Neuronal stem cell (in vitro differentiated cells): ENCODE data around the gene RIT1.

Experiments used
- DNase-seq: peaks from one replicate; pipeline ENCODE4 v3.0.0-alpha.2; 2013; ENCODE audit warnings: low spot score
- H2AFZ ChIP-seq: one replicate; pipeline ENCODE4 v1.6.1; 2013; ENCODE audit warnings: mild to moderate bottlenecking, low read length, inconsistent platforms
- H2AK5ac ChIP-seq: 2 replicates; pipeline ENCODE4 v1.6.1; 2013; ENCODE audit warnings: low read depth, mild to moderate bottlenecking, inconsistent platforms, low read length, moderate library complexity, mixed read lengths
- H2BK120ac ChIP-seq: 2 replicates; pipeline ENCODE4 v1.6.1; 2013; ENCODE audit warnings: low read depth, mild to moderate bottlenecking, inconsistent platforms, low read length, moderate library complexity, mixed read lengths
- H2BK12ac ChIP-seq: one replicate; pipeline ENCODE4 v1.6.1; 2013; ENCODE audit warnings: low read length, inconsistent platforms
- H2BK15ac ChIP-seq: 2 replicates; pipeline ENCODE4 v1.6.1; 2013; ENCODE audit warnings: mild to moderate bottlenecking, low read length, inconsistent platforms, mixed read lengths
- H2BK5ac ChIP-seq: one replicate; pipeline ENCODE4 v1.6.1; 2013; ENCODE audit warnings: inconsistent platforms, mild to moderate bottlenecking, low read length, moderate library complexity
- H3K14ac ChIP-seq: one replicate; pipeline ENCODE4 v1.6.1; 2013; ENCODE audit warnings: low read length, inconsistent platforms
- H3K18ac ChIP-seq: 2 replicates; pipeline ENCODE4 v1.6.1; 2013; ENCODE audit warnings: low read length, inconsistent platforms
- H3K23ac ChIP-seq: 2 replicates; pipeline ENCODE4 v1.6.1; 2013; ENCODE audit warnings: low read depth, mild to moderate bottlenecking, mixed read lengths, low read length, inconsistent platforms; ENCODE audit not compliant: poor library complexity
- H3K27ac ChIP-seq: replicated peaks from 3 replicates; pipeline ENCODE4 v1.5.1; 2013; ENCODE audit warnings: low read length, inconsistent platforms
- H3K27me3 ChIP-seq, 3 experiments: 2 replicates each; pipeline ENCODE4 v1.6.1; 2013; ENCODE audit warnings: low read length in 3 of 3, mild to moderate bottlenecking in 2 of 3, inconsistent platforms in 1 of 3, low read depth in 1 of 3, mixed read lengths in 1 of 3, moderate library complexity in 1 of 3; ENCODE audit not compliant: control insufficient read depth in 3 of 3, insufficient read depth in 3 of 3
- H3K36me3 ChIP-seq, 2 donors: replicated peaks in 1 of 2; 2 replicates each; pipeline ENCODE4 v1.6.1; 2013; ENCODE audit warnings: low read length in 2 of 2; ENCODE audit not compliant: control insufficient read depth in 2 of 2, insufficient read depth in 2 of 2
- H3K4ac ChIP-seq: 2 replicates; pipeline ENCODE4 v1.6.1; 2013; ENCODE audit warnings: inconsistent platforms, mild to moderate bottlenecking, low read length, moderate library complexity
- H3K4me1 ChIP-seq, 2 donors: 1 replicate in 1 of 2; 2 replicates in 1 of 2; pipeline ENCODE4 v1.6.1; 2013; ENCODE audit warnings: low read length in 2 of 2, low read depth in 1 of 2; ENCODE audit not compliant: control insufficient read depth in 2 of 2, insufficient read depth in 1 of 2
- H3K4me2 ChIP-seq: one replicate; pipeline ENCODE4 v1.6.1; 2013; ENCODE audit warnings: mild to moderate bottlenecking, low read length, inconsistent platforms; ENCODE audit not compliant: insufficient read depth, poor library complexity, severe bottlenecking
- H3K4me3 ChIP-seq, 2 donors: 2 replicates each; pipeline ENCODE4 v1.5.1; 2013; ENCODE audit warnings: low read length in 2 of 2, mild to moderate bottlenecking in 2 of 2, inconsistent platforms in 1 of 2, moderate library complexity in 1 of 2
- H3K79me1 ChIP-seq: one replicate; pipeline ENCODE4 v1.6.1; 2013; ENCODE audit warnings: low read depth, mild to moderate bottlenecking, inconsistent platforms, low read length, moderate library complexity
- H3K9ac ChIP-seq: one replicate; pipeline ENCODE4 v1.6.1; 2013; ENCODE audit warnings: mild to moderate bottlenecking, low read depth, low read length, inconsistent platforms; ENCODE audit not compliant: poor library complexity
- H3K9me3 ChIP-seq, 2 donors: replicated peaks in 1 of 2; 2 replicates each; pipeline versions ENCODE3 to v1.6.1; 2013; ENCODE audit warnings: low read length in 2 of 2, mild to moderate bottlenecking in 2 of 2, inconsistent platforms in 1 of 2, low read depth in 1 of 2, mixed read lengths in 1 of 2, moderate library complexity in 1 of 2; ENCODE audit not compliant: control insufficient read depth in 2 of 2, insufficient read depth in 1 of 2
- H4K8ac ChIP-seq: one replicate; pipeline ENCODE4 v1.6.1; 2013; ENCODE audit warnings: low read depth, mild to moderate bottlenecking, inconsistent platforms, low read length, moderate library complexity
- H4K91ac ChIP-seq: one replicate; pipeline ENCODE4 v1.6.1; 2013; ENCODE audit warnings: low read length, low read depth, mild to moderate bottlenecking, inconsistent platforms; ENCODE audit not compliant: poor library complexity
- WGBS, 2 donors: extraction: QIAGEN DNeasy Blood & Tissue Kit; methylation state at CpG; one replicate each; pipeline ENCODE4 v1.1.7; 2013; ENCODE audit warnings: missing lambda C conversion rate in 2 of 2, mixed read lengths in 1 of 2; ENCODE audit not compliant: insufficient read length in 2 of 2, insufficient replicate concordance in 1 of 2; ENCODE audit errors: extremely low coverage in 2 of 2; 5-methylcytosine and 5-hydroxymethylcytosine counted together

RIT1 gene

DNA sequence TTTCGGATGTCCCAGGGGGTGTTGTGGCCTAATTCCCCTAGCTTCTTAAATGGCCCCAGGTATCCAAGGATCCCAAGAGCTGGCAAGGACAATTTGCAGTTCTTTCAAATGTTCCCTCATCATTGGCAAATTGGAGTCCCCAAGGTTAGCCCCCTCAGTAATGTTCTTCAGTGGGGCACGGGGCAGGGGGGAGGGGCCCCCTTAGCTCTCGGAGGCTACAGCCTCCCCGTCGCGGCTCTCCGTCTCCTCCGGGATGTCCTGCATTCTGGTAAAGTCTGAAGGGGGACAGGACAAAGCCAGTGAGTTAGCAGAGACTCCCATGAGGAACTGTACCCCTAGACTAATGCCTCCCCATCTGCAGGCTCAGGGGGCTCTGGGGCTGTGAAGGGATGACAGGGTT is 36.6 kb upstream of the RIT1 start:
- no peak overlapping the region for H2AFZ ChIP-seq
- no peaks in the 10 kb centered on the region for H3K27me3 ChIP-seq
- peaks cover 0 to 14% of the 10 kb centered on the region in 2 donors for H3K4me1 ChIP-seq
- H4K8ac ChIP-seq, result no peak overlapping the region
- WGBS, 2 donors, result no CpG with 5 or more reads among the region's 8 CpGs
- H4K91ac ChIP-seq, result no peak overlapping the region
- H3K4me3 ChIP-seq, result no peak overlapping the region
- H3K23ac ChIP-seq, result no peak overlapping the region
- no peak overlapping the region for H3K18ac ChIP-seq
- H2BK12ac ChIP-seq, result no peak overlapping the region
- H3K9me3 ChIP-seq, result no peaks in the 10 kb centered on the region
- H2AK5ac ChIP-seq, result no peak overlapping the region
- peaks cover 6% of the 10 kb centered on the region for H3K79me1 ChIP-seq
- H2BK5ac ChIP-seq, result no peak overlapping the region
- no peak overlapping the region for H3K27ac ChIP-seq
- no peak overlapping the region for H3K9ac ChIP-seq
- H2BK15ac ChIP-seq, result no peak overlapping the region
- H3K36me3 ChIP-seq, result peaks cover 42 to 67% of the 10 kb centered on the region in 2 donors
- no peak overlapping the region for H2BK120ac ChIP-seq
- H3K4me2 ChIP-seq, result no peak overlapping the region
- no peak for DNase-seq
- no peak overlapping the region for H3K4ac ChIP-seq
- H3K14ac ChIP-seq, result no peak overlapping the region

DNA sequence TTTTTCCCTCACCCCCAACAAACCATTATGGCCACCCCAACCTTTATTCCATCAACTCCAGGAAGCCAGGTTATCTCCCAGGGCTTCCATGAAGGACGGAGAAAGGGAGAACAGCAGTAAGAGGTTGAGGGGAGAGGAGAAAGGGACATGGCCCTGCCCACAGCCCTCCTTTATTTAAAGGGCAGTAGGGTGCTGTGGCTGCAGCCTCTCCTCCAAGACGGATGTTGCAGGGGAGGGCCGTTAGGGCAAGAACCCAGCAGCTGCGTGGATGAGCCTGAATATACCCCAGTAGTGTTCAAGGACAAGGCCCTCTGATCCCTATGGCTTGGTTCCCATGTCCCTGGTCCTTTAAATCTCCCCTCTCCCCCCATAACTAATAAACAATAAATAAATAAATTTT is 36.1 kb upstream of the RIT1 start:
- H3K4me3 ChIP-seq, result no peak overlapping the region
- H3K9ac ChIP-seq, result no peak overlapping the region
- H4K8ac ChIP-seq, result no peak overlapping the region
- H2BK5ac ChIP-seq, result no peak overlapping the region
- H2AFZ ChIP-seq, result no peak overlapping the region
- no peak overlapping the region for H2AK5ac ChIP-seq
- H3K27ac ChIP-seq, result no peak overlapping the region
- H3K4me1 ChIP-seq, result peaks cover 0 to 14% of the 10 kb centered on the region in 2 donors
- H3K14ac ChIP-seq, result no peak overlapping the region
- no peak overlapping the region for H2BK12ac ChIP-seq
- H2BK15ac ChIP-seq, result no peak overlapping the region
- no peaks in the 10 kb centered on the region for H3K27me3 ChIP-seq
- no peak overlapping the region for H2BK120ac ChIP-seq
- no CpG with 5 or more reads among the region's 4 CpGs for WGBS, 2 donors
- H3K79me1 ChIP-seq, result peaks cover 5% of the 10 kb centered on the region
- peaks cover 38 to 62% of the 10 kb centered on the region in 2 donors for H3K36me3 ChIP-seq
- no peak overlapping the region for H3K4ac ChIP-seq
- no peak for DNase-seq
- no peak overlapping the region for H4K91ac ChIP-seq
- H3K18ac ChIP-seq, result no peak overlapping the region
- no peaks in the 10 kb centered on the region for H3K9me3 ChIP-seq
- no peak overlapping the region for H3K23ac ChIP-seq
- no peak overlapping the region for H3K4me2 ChIP-seq

DNA sequence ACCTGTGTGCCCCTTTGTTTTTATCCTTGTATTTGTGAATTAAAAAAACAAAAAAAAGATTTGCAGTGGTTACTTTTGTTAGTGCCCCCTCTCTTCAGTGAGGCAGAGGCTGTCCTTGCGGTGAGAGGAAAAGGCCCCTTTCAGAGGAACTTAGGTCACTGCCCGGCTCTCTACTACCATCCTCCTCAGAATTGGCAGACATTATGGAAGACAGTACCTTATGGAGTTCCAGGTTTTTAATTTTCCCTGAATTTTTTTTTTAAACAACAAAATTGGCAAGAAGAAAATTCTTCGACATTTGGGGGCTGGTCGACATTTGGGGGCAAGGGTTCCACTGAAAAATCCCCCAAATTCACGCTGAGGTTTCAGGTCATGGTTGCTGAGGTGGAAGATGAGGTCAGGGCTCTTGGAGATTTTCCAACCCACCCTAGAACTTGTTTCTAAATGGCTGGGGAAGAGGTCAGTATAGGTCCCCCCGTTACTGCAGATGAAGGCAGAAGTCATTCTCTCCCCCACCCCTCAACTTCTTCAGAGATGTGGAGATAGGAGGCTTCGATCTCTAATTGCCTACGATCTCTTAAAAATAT is 35.6 kb upstream of the RIT1 start:
- peaks cover 32 to 57% of the 10 kb centered on the region in 2 donors for H3K36me3 ChIP-seq
- H3K14ac ChIP-seq, result no peak overlapping the region
- no peak overlapping the region for H2AFZ ChIP-seq
- H3K9me3 ChIP-seq, result no peaks in the 10 kb centered on the region
- H3K23ac ChIP-seq, result no peak overlapping the region
- H3K9ac ChIP-seq, result no peak overlapping the region
- no peak overlapping the region for H2BK15ac ChIP-seq
- no peak for DNase-seq
- H3K27ac ChIP-seq, result no peak overlapping the region
- WGBS, 2 donors, result no CpG with 5 or more reads among the region's 8 CpGs
- H3K27me3 ChIP-seq, result no peaks in the 10 kb centered on the region
- no peak overlapping the region for H2AK5ac ChIP-seq
- H2BK12ac ChIP-seq, result no peak overlapping the region
- H3K79me1 ChIP-seq, result peaks cover 4% of the 10 kb centered on the region
- H3K4me3 ChIP-seq, result no peak overlapping the region
- H3K4ac ChIP-seq, result no peak overlapping the region
- no peak overlapping the region for H3K4me2 ChIP-seq
- H2BK5ac ChIP-seq, result no peak overlapping the region
- H2BK120ac ChIP-seq, result no peak overlapping the region
- no peak overlapping the region for H3K18ac ChIP-seq
- H4K8ac ChIP-seq, result no peak overlapping the region
- no peak overlapping the region for H4K91ac ChIP-seq
- peaks cover 0 to 14% of the 10 kb centered on the region in 2 donors for H3K4me1 ChIP-seq

DNA sequence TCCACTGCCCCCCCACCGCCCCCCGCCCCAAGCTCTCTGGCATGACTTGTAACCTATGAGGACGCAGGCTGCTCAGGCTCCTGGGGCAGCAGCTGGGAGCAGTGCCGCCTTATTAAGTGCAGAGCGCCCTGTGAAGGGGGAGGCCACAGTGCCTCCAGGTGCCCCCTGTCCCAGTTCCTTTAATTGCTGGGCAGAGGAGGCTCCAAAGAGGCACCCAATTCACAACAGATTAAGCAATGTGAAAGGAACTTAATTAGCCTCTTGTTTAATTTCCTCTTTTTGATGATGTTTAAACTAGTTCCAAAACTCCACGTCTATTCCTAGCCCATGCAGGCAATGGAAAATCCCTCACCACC is 33.3 kb upstream of the RIT1 start:
- Histone ChIP-seq H3K9ac (no peak overlapping the region), H3K27ac (no peak overlapping the region), H2AFZ (no peak overlapping the region)

More for the DNA sequence above, 33.3 kb upstream of the RIT1 start:
- no peak overlapping the region for H4K8ac ChIP-seq
- H3K14ac ChIP-seq, result no peak overlapping the region
- no peak overlapping the region for H3K23ac ChIP-seq
- no peak overlapping the region for H3K4ac ChIP-seq
- H4K91ac ChIP-seq, result no peak overlapping the region
- H3K27me3 ChIP-seq, result no peaks in the 10 kb centered on the region
- H2BK5ac ChIP-seq, result no peak overlapping the region
- DNase-seq, result no peak
- no peak overlapping the region for H2AK5ac ChIP-seq
- no peak overlapping the region for H3K4me3 ChIP-seq
- no peak overlapping the region for H3K18ac ChIP-seq
- no peak overlapping the region for H2BK12ac ChIP-seq
- WGBS, 2 donors, result no CpG with 5 or more reads among the region's 6 CpGs
- H3K79me1 ChIP-seq, result no peaks in the 10 kb centered on the region
- H2BK15ac ChIP-seq, result no peak overlapping the region
- H3K4me1 ChIP-seq, result peaks cover 5 to 14% of the 10 kb centered on the region in 2 donors
- H3K9me3 ChIP-seq, result no peaks in the 10 kb centered on the region
- H2BK120ac ChIP-seq, result no peak overlapping the region
- peaks cover 13 to 34% of the 10 kb centered on the region in 2 donors for H3K36me3 ChIP-seq
- no peak overlapping the region for H3K4me2 ChIP-seq
